GM20431 (cell line): ENCODE data around the gene ASPG.

Experiments
- in situ Hi-C: fragments of 300-500 bp; cut with MseI, MboI; formaldehyde crosslinking; loops from one replicate; pipeline ENCODE4 v1.15.0; 2020; ENCODE audit warnings: low sequenced_read_pairs; ENCODE audit not compliant: unreplicated experiment

ASPG gene

GRCh38 chr14:104073764-104074163, 11.7 kb upstream of the ASPG start:
- in situ Hi-C loops, result no loop called here

- in situ Hi-C loops, result no loop called here
Measured at GRCh38 chr14:104075530-104076151, 9.9 kb upstream of the ASPG start.

- in situ Hi-C loops, result no loop called here
Measured at GRCh38 chr14:104076743-104077142, 8.8 kb upstream of the ASPG start.

- in situ Hi-C loops, result no loop called here
Measured at GRCh38 chr14:104078031-104078455, 7.5 kb upstream of the ASPG start.

GRCh38 chr14:104080376-104081260, 4.9 kb upstream of the ASPG start:
- in situ Hi-C loops, result no loop called here

GRCh38 chr14:104081261-104081835, 4.2 kb upstream of the ASPG start:
- in situ Hi-C loops, result no loop called here

- in situ Hi-C loops, result no loop called here
Measured at GRCh38 chr14:104081951-104082464, 3.5 kb upstream of the ASPG start.

GRCh38 chr14:104082807-104083206, 2.7 kb upstream of the ASPG start:
- in situ Hi-C loops, result no loop called here

GRCh38 chr14:104084251-104085002, 1.1 kb upstream of the ASPG start:
- in situ Hi-C loops, result no loop called here

- in situ Hi-C loops, result no loop called here
Measured at GRCh38 chr14:104085889-104086201, 345 bp downstream of the ASPG start.

GRCh38 chr14:104086210-104086660, 735 bp downstream of the ASPG start:
- in situ Hi-C loops, result no loop called here

- in situ Hi-C loops, result no loop called here
Measured at GRCh38 chr14:104086661-104087461, 1.4 kb downstream of the ASPG start.

- in situ Hi-C loops, result no loop called here
Measured at GRCh38 chr14:104087505-104087904, 2.0 kb downstream of the ASPG start.

GRCh38 chr14:104087981-104088850, 2.7 kb downstream of the ASPG start:
- in situ Hi-C loops, result no loop called here

- in situ Hi-C loops, result no loop called here
Measured at GRCh38 chr14:104090071-104090748, 4.7 kb downstream of the ASPG start.

- in situ Hi-C loops, result no loop called here
Measured at GRCh38 chr14:104091061-104091926, 5.8 kb downstream of the ASPG start.
